WERI-Rb-1 (cell line): ENCODE data around the gene RNF114.

ENCODE experiments used
- DNase-seq: peaks from one replicate; pipeline ENCODE4 v3.0.0-alpha.2; 2020
- H3K27ac ChIP-seq: fragments of 250-450 bp; sonication (Bioruptor Pico); 2 replicates; pipeline ENCODE4 v1.5.1; 2020; ENCODE audit warnings: mild to moderate bottlenecking, moderate library complexity
- H3K27me3 ChIP-seq: fragments of 250-450 bp; sonication (Bioruptor Pico); 2 replicates; pipeline ENCODE4 v1.5.1; 2021; ENCODE audit warnings: mild to moderate bottlenecking, low read depth, moderate library complexity; ENCODE audit not compliant: insufficient read depth, severe bottlenecking
- H3K36me3 ChIP-seq: fragments of 250-450 bp; sonication (Bioruptor Pico); 2 replicates; pipeline ENCODE4 v1.5.1; 2020; ENCODE audit warnings: mild to moderate bottlenecking, moderate library complexity
- H3K4me3 ChIP-seq: 2 replicates; pipeline ENCODE4 v1.5.1; 2011; ENCODE audit warnings: low read depth, mild to moderate bottlenecking, control low read depth, low read length
- H3K9me3 ChIP-seq: fragments of 250-450 bp; sonication (Bioruptor Pico); 2 replicates; pipeline ENCODE4 v1.5.1; 2021; ENCODE audit warnings: mild to moderate bottlenecking, moderate library complexity; ENCODE audit not compliant: severe bottlenecking
- TF ChIP-seq, protein P1 (sequence below): IDR thresholded peaks from 2 replicates; pipeline ENCODE4 v1.5.1; 2011; ENCODE audit warnings: low read depth, mild to moderate bottlenecking, control low read depth, inconsistent platforms, low read length

RNF114 gene

DNA sequence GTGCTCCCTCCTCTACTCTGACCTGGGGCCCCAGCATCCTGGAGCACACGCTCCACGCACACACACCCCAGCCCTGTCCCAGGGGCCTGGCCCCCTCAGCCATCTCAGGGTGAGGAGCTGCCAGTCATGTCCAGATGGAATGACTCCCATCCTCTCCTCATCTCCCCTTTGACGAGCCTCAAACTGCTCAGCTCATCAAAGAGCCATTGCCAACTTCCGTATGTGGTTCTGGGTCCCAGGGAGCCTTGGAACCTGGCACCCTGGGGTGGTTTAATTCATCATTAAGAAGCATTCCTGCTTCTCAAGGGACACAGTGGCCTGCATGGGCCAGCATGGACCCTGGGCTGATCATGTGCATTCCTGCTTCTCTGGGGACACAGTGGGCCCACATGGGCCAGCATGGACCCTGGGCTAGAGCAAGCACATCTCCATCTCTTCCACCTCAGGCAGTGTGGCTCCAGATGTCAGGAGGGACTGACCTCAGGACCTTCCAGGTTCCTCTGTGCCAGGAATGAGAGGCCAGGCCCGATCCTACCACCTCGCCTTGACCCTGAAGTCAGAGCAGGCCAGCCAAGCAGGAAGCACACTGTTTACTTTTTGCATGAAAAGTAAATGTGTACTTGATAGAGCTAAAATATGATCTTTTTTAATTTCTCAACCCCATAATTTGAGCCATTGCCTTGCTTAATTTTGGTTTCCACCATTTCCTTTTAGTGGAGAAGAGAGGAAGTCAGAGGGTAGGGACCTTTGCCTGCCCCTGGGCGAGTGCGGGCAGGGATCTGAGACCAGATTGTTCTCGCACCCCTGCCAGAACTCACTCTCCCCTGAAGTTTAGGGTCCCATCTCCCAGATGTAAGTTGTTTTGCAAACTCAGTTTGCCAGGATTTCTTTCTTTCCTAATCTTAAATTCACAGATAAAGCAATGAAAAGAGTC, 46.9 kb upstream of the RNF114 start:
- Histone ChIP-seq H3K27ac (no peak overlapping the region), H3K36me3 (no peaks in the 10 kb centered on the region), H3K9me3 (no peaks in the 10 kb centered on the region), H3K27me3 (no peaks in the 10 kb centered on the region), H3K4me3 (no peak overlapping the region)
- DNase-seq = no peak
- TF ChIP-seq, protein P1, sequence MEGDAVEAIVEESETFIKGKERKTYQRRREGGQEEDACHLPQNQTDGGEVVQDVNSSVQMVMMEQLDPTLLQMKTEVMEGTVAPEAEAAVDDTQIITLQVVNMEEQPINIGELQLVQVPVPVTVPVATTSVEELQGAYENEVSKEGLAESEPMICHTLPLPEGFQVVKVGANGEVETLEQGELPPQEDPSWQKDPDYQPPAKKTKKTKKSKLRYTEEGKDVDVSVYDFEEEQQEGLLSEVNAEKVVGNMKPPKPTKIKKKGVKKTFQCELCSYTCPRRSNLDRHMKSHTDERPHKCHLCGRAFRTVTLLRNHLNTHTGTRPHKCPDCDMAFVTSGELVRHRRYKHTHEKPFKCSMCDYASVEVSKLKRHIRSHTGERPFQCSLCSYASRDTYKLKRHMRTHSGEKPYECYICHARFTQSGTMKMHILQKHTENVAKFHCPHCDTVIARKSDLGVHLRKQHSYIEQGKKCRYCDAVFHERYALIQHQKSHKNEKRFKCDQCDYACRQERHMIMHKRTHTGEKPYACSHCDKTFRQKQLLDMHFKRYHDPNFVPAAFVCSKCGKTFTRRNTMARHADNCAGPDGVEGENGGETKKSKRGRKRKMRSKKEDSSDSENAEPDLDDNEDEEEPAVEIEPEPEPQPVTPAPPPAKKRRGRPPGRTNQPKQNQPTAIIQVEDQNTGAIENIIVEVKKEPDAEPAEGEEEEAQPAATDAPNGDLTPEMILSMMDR = no peak

DNA sequence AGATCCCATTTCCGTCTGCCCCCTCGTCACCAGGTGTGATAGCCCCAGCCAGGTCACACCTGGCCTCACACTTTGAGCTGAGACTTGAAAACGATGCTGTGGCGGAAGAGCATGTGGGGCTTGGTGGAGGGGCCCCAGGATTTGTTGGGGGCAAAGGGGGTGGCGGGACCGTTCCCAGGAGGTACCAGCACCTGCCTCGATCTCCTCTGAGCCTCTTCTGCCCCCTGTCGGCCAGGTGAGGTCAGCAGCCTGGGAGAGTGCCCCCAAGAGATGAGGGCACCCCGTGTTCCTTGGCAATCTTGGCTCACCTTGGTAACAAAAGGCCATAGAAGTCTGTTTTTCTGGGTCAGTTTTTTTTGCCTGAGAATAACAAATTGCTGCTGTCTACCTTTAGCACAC, 46.3 kb upstream of the RNF114 start:
- Histone ChIP-seq H3K27me3 (no peaks in the 10 kb centered on the region), H3K27ac (no peak overlapping the region), H3K9me3 (no peaks in the 10 kb centered on the region), H3K36me3 (no peaks in the 10 kb centered on the region), H3K4me3 (no peak overlapping the region)
- TF ChIP-seq, protein P1 = 0 out of 2 replicates have a peak, but pooled peaks have one; percentile 12
- no peak for DNase-seq

DNA sequence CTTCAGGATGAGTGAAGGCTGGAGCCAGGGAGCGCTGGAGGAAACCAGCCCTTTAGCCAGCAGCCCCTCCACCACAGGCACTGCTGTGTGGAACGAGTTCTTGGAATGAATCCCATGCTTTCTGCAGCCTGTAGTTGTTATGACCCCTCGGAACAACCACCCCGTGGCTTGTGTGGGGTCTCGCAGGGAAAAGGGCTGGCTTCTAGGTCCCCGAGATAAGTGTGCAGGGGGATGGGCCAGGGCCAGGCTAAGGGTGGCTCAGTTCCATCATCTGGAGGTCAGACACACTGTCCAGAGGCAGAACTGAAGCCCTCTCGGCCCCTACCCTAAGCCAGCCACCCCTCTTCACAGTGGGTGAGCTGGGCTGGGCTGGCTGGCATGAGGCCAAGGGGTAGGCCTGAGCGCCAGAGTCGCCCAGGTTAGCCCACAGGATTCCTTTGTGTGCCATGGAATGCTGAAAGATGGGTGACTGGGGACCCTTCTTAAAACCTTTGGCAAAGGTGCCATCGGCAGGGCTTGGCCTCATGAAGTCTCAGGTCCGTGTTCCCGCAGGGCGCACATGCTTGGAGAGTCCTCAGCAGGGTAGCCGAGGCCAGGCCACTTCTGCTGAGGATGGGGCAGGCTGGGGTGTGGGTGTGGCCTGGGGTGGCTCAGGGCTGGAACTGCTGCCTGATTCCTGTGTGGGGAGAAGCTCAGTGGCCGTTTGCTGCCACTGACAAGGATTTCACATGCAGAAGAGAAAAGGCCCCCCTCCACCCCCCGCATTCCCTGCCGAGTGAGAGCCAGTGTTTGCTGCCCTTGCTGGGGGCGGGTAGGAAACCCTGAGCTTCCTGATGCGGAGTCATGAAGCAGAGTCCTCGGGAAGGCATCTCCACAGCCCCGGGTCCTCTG, 45.5 kb upstream of the RNF114 start:
- peak; percentile 35 for DNase-seq
- Histone ChIP-seq H3K4me3 (no peak overlapping the region), H3K9me3 (no peaks in the 10 kb centered on the region), H3K27ac (no peak overlapping the region), H3K36me3 (no peaks in the 10 kb centered on the region), H3K27me3 (no peaks in the 10 kb centered on the region)
- TF ChIP-seq, protein P1 = no peak

DNA sequence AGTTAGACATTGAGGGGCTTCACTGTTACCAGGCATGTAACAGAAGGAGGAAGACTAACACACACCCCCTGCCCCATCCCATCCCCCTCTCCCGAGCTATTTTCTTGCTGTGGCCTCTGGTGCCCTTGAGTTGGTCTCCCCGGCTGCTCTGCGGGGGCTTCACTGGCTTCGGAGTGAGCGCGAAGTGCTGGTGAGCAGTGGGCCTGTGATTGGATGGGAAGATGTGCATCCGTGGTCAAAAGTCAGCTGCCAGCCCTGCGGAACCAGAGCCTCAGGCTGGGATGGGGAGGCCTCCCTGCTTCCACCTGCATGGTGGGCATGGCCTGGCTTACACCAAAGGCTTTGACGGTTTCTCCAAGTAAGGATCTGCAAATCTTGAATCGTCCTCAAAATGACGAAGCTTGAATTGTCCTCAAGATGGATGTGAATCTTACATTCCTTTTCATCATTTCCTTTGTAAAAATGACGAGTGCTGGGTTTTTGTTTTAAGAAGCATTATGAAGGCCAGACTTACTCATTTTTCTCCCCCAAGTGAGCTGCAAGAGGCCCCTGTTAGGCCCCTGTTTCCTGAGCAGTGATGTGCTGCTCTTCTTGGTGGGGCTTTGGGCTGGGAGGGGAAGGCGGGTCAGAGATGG, 44.6 kb upstream of the RNF114 start:
- H3K4me3 ChIP-seq = no peak overlapping the region
- H3K27me3 ChIP-seq = no peaks in the 10 kb centered on the region
- no peaks in the 10 kb centered on the region for H3K9me3 ChIP-seq
- H3K36me3 ChIP-seq = no peaks in the 10 kb centered on the region
- TF ChIP-seq, protein P1 = no peak
- H3K27ac ChIP-seq = no peak overlapping the region
- DNase-seq = no peak

DNA sequence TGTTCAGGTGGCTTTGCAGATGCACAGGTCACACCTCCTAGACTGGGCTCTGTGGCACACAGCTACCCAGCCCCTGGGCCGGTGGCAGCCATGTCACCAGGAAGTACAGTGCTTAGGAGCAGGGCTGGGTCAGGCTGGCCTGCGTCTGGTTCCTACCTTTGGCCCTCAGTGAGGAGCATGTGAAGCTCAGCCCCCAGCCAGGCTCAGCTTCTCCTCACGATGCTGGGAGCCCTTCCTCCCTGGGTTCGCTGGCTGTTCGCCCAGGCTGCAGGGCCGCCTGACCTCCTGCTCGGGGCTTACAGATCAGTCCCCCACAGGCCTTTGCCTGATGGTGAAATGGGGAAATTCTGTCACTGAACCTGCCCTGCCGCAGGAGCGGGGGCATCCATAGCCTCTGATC, 43.9 kb upstream of the RNF114 start:
- TF ChIP-seq, protein P1 = no peak
- no peak for DNase-seq
- no peak overlapping the region for H3K4me3 ChIP-seq

More for the DNA sequence above, 43.9 kb upstream of the RNF114 start:
- no peaks in the 10 kb centered on the region for H3K9me3 ChIP-seq
- H3K27ac ChIP-seq = no peak overlapping the region
- no peaks in the 10 kb centered on the region for H3K36me3 ChIP-seq
- H3K27me3 ChIP-seq = no peaks in the 10 kb centered on the region
